Measurements from ENCODE around the gene KCNH1.

The KCNH1 gene

GRCh38 chr1:210654176-210654981 is 479.6 kb downstream of the KCNH1 start:
- DNase-seq (ENCODE audit: low read depth in 2 of 3, low spot score in 1 of 3) = peak in 1 of 3 donors; percentile 1

GRCh38 chr1:210653771-210654170 is 480.2 kb downstream of the KCNH1 start:
- DNase-seq (ENCODE audit: low read depth in 2 of 3, low spot score in 1 of 3) = no peak

GRCh38 chr1:210652329-210652954 is 481.5 kb downstream of the KCNH1 start:
- no peak for DNase-seq (ENCODE audit: low read depth in 2 of 3, low spot score in 1 of 3)

- no peak for DNase-seq (ENCODE audit: low read depth in 2 of 3, low spot score in 1 of 3)
Measured at GRCh38 chr1:210650403-210650802, 483.5 kb downstream of the KCNH1 start.

GRCh38 chr1:210648588-210649269 is 485.2 kb downstream of the KCNH1 start:
- no peak for DNase-seq (ENCODE audit: low read depth in 2 of 3, low spot score in 1 of 3)

GRCh38 chr1:210647406-210648333 is 486.3 kb downstream of the KCNH1 start:
- no peak for DNase-seq (ENCODE audit: low read depth in 2 of 3, low spot score in 1 of 3)

GRCh38 chr1:210646258-210646616 is 487.7 kb downstream of the KCNH1 start:
- DNase-seq (ENCODE audit: low read depth in 2 of 3, low spot score in 1 of 3) = no peak

- no peak for DNase-seq (ENCODE audit: low read depth in 2 of 3, low spot score in 1 of 3)
Measured at GRCh38 chr1:210645582-210646257, 488.2 kb downstream of the KCNH1 start.

GRCh38 chr1:210641582-210641981 is 492.4 kb downstream of the KCNH1 start:
- no peak for DNase-seq (ENCODE audit: low read depth in 2 of 3, low spot score in 1 of 3)

GRCh38 chr1:210635108-210635507 is 498.8 kb downstream of the KCNH1 start:
- DNase-seq (ENCODE audit: low read depth in 2 of 3, low spot score in 1 of 3) = no peak

GRCh38 chr1:210633636-210634035 is 500.3 kb downstream of the KCNH1 start:
- DNase-seq (ENCODE audit: low read depth in 2 of 3, low spot score in 1 of 3) = no peak

- no peak for DNase-seq (ENCODE audit: low read depth in 2 of 3, low spot score in 1 of 3)
Measured at GRCh38 chr1:210633140-210633539, 500.8 kb downstream of the KCNH1 start.

GRCh38 chr1:210631399-210631798 is 502.5 kb downstream of the KCNH1 start:
- no peak for DNase-seq (ENCODE audit: low read depth in 2 of 3, low spot score in 1 of 3)

GRCh38 chr1:210629276-210629675 is 504.7 kb downstream of the KCNH1 start:
- DNase-seq (ENCODE audit: low read depth in 2 of 3, low spot score in 1 of 3) = no peak

GRCh38 chr1:210627755-210628154 is 506.2 kb downstream of the KCNH1 start:
- no peak for DNase-seq (ENCODE audit: low read depth in 2 of 3, low spot score in 1 of 3)
